Stimulated activated CD8-positive, alpha-beta memory T cell treated with anti-CD3 and anti-CD28 coated beads, Interleukin-12 subunit alpha, Interleukin-12 subunit beta, amount 100 ng/mL, for 24 hours (primary cell): Measurements from ENCODE around the gene CEACAM21.

Experiments used
- DNase-seq: peaks from one replicate; pipeline ENCODE4 v3.0.0-alpha.2; 2020; ENCODE audit errors: extremely low read depth

The CEACAM21 gene

DNA sequence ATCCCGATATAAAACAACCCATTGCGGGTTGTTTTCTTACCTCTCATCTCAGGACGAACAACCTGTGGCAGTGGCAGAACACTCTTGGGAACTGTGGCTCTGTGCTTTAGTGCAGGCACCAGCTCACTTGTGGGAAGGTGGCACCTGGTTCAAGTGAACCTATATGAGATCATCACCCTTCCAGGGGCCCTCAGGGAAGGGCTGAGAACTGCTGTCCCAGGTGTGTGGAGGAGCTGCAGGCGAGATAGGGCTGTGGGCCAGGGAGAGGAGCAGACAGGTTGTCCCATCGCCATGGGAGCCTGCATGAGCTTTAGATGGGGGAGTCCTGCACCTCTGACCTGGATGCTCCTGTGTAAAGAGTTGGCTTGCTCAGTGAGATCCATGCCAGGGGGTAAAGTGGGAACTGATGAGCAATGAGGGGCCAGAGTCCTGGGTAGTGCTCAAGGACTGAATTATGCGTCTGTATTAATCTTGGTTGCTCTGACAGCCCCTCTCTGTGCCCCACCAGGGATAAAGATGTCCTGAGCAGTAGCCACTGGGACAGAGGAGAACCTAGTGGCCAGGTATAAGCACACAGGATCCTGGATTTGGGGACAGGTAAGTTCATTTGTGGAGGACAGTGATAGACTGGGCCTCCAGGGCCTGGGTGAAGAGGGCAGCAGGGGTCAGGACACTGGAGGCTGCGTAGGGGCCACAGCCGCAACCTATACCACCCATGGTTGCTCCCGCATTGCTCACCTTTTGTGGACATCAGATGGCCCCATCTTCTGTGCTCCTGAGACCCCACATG lies 42.2 kb downstream of the CEACAM21 start:
- no peak for DNase-seq

- DNase-seq: no peak
Observed at GRCh38 chr19:41619018-41619556, 43.1 kb downstream of the CEACAM21 start.

- no peak for DNase-seq
Observed at GRCh38 chr19:41620171-41620570, 44.2 kb downstream of the CEACAM21 start.

- DNase-seq: no peak
Observed at GRCh38 chr19:41621226-41621625, 45.3 kb downstream of the CEACAM21 start.

- DNase-seq: no peak
Observed at GRCh38 chr19:41621654-41622053, 45.7 kb downstream of the CEACAM21 start.

GRCh38 chr19:41623360-41623759 lies 47.4 kb downstream of the CEACAM21 start:
- DNase-seq: no peak

DNA sequence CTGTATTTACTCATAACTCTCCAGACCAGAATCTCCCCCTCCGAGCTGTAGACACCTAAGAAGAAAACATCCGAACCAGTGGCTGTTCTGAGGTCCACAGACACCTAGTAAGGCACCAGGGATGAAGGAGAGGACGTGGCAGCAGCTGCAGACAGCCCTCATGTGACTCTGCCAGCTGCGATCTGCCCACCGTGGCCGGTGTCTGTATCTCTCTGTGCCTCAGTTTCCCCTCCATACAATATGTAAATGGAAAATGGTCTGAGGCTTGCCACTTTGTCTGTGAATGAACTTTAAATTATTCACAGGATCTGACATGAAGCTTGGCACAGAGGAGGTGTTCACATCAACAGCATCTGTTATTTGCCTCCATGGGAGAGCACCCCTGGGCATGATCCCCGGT lies 48.5 kb downstream of the CEACAM21 start:
- DNase-seq: no peak

GRCh38 chr19:41624937-41625336 lies 49.0 kb downstream of the CEACAM21 start:
- no peak for DNase-seq

DNA sequence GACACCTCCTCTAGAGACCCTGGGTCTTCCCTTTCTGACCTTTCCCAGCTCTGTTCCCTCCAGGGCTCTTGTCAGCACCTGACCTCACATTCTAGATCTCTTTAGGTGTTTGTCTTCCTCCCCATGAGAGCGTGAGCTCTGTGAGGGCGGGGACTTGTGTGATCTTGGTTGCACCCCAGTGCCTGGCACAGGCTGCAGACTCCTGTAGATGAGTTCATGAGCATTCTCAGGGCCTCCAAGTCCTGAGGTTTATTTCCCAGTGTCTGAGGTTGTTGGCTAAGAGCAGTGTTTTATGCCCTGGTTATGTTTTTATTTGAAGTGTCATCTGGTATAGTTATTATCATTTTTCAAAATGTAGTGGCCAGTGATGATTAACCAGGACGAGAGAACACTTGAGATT lies 50.3 kb downstream of the CEACAM21 start:
- DNase-seq: no peak

- no peak for DNase-seq
Observed at GRCh38 chr19:41626877-41627276, 50.9 kb downstream of the CEACAM21 start, which contains the start of gene CEACAM4. Gene CEACAM4 (minus strand): TSS chr19:41627074. CDS start chr19:41626963, 111 bp downstream.

DNA sequence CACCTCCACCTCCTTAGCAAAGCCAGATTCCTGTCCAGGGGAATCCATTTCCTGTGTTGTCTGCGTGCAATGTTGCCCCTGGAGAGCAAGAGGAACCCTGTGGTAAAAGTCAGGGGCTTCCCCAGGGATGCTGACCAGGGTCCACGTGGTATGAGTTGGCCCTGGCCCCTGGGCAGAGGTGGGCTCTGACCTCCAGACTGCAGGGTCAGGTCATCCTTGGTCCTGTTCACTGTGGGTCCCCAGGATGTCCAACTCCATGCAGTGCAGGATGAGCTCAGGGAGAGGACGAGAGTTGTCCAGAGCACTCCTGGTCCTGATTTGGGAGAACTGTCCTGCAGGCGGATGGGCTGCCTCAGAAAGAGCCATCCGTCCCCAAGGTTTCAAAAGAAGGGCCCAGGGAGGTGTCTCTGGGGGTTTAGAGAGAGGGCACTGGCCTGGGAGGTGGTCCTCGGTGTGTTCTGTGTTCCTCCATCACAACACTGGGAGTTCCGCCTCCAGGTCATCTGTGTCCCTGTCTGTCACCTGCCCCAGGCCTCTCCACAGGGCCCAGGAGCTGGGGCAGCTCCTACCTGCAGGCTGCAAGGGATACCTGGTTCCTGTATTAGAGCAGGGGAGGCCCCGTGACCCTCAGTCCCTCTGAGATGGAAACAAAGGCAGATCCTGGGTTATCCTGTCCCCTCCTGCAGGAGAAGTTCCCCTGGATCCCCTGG lies 52.2 kb downstream of the CEACAM21 start:
- DNase-seq: no peak
